ENCODE measurements around the gene TNPO2. TPM values are rescaled to one million over a fixed set of nuclear protein-coding genes. Genes with fewer than 3 reads are reported as not detected.
A peak's percentile ranks its signal among the peaks of the same experiment; 100 is the strongest.
"Not testable (repeated sequence)": the region's sequence is repeated elsewhere in the genome, so short reads cannot be mapped to it uniquely, and the experiment has no call there.

TNPO2 gene
- total and polyA plus RNA-seq, 9 donors, result 19.6 to 68.6 (median 55.8) TPM

DNA sequence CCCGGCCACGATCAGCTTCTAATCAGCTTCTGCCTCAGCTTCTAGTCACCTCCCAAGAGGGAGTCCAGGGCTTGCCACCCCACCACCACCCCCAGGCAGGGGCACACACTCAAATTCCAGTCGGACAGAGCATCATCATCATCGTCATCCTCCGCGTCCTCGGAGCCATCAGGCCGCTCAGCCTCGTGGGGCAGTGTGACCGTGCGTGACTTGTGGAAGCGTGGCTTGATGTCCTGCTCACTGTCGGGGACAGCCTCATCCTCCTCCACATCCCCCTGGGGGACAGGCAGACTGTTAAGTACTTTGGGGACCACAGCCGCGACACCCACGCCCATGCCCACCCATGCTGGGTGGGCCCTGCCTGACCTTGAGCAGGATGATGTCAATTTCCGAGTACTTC lies 12.5 kb downstream of the TNPO2 start:
- 89% methylated on average over 9 of the region's 17 CpGs for WGBS (ENCODE audit: insufficient coverage)
- peaks cover 86% of the 10 kb centered on the region for H3K36me3 ChIP-seq (ENCODE audit: control insufficient read depth, insufficient read depth, low read length)
- no peak overlapping the region for H3K27ac ChIP-seq (ENCODE audit: low read length)
- no peak overlapping the region for H3K4me3 ChIP-seq (ENCODE audit: low read length)
- no peaks in the 10 kb centered on the region for H3K27me3 ChIP-seq (ENCODE audit: control insufficient read depth, insufficient read depth, low read length)
- no peaks in the 10 kb centered on the region for H3K9me3 ChIP-seq (replicated peaks; ENCODE audit: control insufficient read depth, low read depth, low read length)
- no peaks in the 10 kb centered on the region for H3K4me1 ChIP-seq (ENCODE audit: control insufficient read depth, insufficient read depth, low read length)
- no peak for DNase-seq

DNA sequence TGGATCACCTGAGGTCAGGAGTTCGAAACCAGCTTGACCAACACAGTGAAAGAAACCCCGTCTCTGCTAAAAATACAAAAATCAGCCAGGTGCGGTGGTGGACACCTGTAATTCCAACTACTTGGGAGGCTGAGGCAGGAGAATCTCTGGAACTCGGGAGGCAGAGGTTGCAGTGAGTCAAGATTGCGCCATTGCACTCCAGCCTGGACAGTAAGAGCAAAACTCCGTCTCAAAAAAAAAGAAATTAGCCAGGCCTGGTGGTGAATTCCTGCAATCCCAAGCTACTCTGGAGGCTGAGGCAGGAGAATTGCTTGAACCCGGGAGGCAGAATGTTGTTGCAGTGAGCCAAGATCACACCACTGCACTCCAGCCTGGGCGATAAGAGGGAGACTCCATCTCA lies 15.1 kb downstream of the TNPO2 start:
- DNase-seq, result no peak
- H3K4me3 ChIP-seq (ENCODE audit: low read length), result no peak overlapping the region
- no peaks in the 10 kb centered on the region for H3K27me3 ChIP-seq (ENCODE audit: control insufficient read depth, insufficient read depth, low read length)
- no peak overlapping the region for H3K27ac ChIP-seq (ENCODE audit: low read length)
- peaks cover 83% of the 10 kb centered on the region for H3K36me3 ChIP-seq (ENCODE audit: control insufficient read depth, insufficient read depth, low read length)
- 93% methylated on average over 5 of the region's 8 CpGs for WGBS (ENCODE audit: insufficient coverage)
- H3K4me1 ChIP-seq (ENCODE audit: control insufficient read depth, insufficient read depth, low read length), result no peaks in the 10 kb centered on the region
- H3K9me3 ChIP-seq (replicated peaks; ENCODE audit: control insufficient read depth, low read depth, low read length), result no peaks in the 10 kb centered on the region

DNA sequence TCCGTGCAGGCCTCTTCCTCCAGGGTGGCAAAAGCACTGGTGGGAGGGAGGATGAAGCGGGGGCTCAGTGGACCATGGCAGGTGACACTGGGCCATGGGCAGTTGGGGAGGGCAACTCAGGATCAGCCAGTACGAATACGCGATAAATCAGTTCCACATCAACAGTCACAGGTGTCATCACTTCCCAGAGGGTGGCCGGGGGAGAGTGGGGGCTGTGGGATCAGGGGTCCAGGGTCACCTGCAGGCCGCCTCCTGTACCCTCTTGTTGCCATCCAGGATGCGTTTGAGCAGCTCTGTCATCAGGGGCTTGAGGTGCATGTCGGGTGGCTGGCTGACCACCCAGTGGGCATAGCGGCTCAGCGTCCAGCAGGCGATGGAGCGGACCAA lies 17.4 kb downstream of the TNPO2 start:
- H3K36me3 ChIP-seq (ENCODE audit: control insufficient read depth, insufficient read depth, low read length), result peaks cover 88% of the 10 kb centered on the region
- no peak for DNase-seq
- 90% methylated on average over 10 of the region's 13 CpGs for WGBS (ENCODE audit: insufficient coverage)
- H3K9me3 ChIP-seq (replicated peaks; ENCODE audit: control insufficient read depth, low read depth, low read length), result no peaks in the 10 kb centered on the region
- H3K27me3 ChIP-seq (ENCODE audit: control insufficient read depth, insufficient read depth, low read length), result no peaks in the 10 kb centered on the region
- H3K4me3 ChIP-seq (ENCODE audit: low read length), result no peak overlapping the region
- H3K4me1 ChIP-seq (ENCODE audit: control insufficient read depth, insufficient read depth, low read length), result no peaks in the 10 kb centered on the region
- H3K27ac ChIP-seq (ENCODE audit: low read length), result no peak overlapping the region

DNA sequence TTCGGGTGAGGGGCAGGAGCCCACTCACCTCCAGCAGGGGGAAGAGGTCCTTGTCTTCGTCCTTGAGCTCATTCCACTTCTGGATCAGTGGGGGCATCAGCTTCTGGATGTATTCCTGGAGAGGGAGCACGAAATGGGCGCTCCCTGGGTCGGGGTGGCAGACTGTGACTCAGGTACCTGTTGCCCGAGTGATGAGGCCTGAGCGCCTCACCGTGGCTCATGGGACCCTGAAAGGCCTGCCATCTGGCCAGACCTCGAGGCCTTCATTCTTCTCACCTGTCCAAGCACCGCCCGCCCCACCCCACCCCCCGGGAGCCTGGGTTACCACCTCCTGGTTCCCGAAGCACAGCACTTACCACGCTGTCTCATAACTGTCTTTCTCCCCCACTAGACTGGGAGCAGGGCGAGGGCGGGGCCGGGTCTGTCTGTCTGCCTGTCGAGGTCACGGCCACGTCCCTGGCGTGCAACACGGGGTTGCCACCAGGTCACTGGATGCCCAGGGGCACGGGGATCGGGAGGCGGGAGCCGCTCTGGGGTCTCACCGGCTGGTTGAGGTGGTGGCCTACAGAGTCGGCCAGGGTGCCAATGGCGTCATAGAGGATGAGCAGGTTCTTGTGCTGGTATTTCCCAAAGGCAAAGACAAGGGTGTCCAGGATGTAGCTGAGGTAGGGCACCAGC lies 17.9 kb downstream of the TNPO2 start:
- WGBS (ENCODE audit: insufficient coverage), result 94% methylated on average over 26 of the region's 29 CpGs
- no peaks in the 10 kb centered on the region for H3K27me3 ChIP-seq (ENCODE audit: control insufficient read depth, insufficient read depth, low read length)
- DNase-seq, result no peak
- H3K4me3 ChIP-seq (ENCODE audit: low read length), result no peak overlapping the region
- no peaks in the 10 kb centered on the region for H3K9me3 ChIP-seq (replicated peaks; ENCODE audit: control insufficient read depth, low read depth, low read length)
- H3K4me1 ChIP-seq (ENCODE audit: control insufficient read depth, insufficient read depth, low read length), result no peaks in the 10 kb centered on the region
- peaks cover 88% of the 10 kb centered on the region for H3K36me3 ChIP-seq (ENCODE audit: control insufficient read depth, insufficient read depth, low read length)
- H3K27ac ChIP-seq (ENCODE audit: low read length), result no peak overlapping the region

DNA sequence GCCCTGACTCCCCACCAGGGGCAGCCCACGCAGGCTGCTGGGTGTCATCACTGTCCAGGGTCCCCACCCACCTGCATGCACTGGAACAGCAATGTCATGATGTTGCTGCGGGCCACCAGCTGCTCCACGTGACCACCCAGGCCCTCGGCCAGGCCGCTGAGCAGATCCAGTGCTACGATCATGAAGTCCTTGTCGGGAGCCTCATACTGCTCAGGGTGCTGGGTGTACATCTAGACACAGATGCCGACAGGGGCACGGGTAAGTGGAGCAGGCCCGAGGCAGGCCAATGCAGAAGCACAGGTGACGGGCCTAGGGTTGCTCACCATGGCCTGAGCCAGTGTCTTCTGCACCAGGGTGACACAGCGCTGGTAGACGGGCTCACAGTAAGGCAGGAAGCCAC lies 18.6 kb downstream of the TNPO2 start:
- H3K36me3 ChIP-seq (ENCODE audit: control insufficient read depth, insufficient read depth, low read length), result peaks cover 86% of the 10 kb centered on the region

DNA sequence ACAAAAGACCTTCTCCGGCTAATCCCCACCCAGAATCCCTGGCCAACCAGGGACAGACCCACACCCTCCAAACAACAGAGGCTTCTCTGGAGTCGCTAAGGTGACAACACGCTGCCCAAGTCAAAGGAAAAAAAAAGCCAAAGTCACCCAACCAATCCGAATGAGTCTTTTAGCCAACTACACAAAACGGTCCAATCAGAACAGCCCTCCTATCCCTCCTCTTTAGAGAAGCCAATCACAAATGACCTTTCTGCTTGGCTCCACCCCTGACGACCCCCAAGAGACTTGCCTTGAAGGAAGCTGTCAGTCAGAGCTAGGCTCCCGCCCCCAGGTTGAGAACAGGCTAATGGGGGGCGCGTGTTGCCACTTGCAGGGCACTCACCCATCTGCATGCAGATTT lies 20.7 kb downstream of the TNPO2 start:
- peak; percentile 58 for DNase-seq
- peaks cover 87% of the 10 kb centered on the region for H3K36me3 ChIP-seq (ENCODE audit: control insufficient read depth, insufficient read depth, low read length)

More for the DNA sequence above, 18.6 kb downstream of the TNPO2 start:
- no peaks in the 10 kb centered on the region for H3K9me3 ChIP-seq (replicated peaks; ENCODE audit: control insufficient read depth, low read depth, low read length)
- no peaks in the 10 kb centered on the region for H3K27me3 ChIP-seq (ENCODE audit: control insufficient read depth, insufficient read depth, low read length)
- no peak overlapping the region for H3K27ac ChIP-seq (ENCODE audit: low read length)
- H3K4me1 ChIP-seq (ENCODE audit: control insufficient read depth, insufficient read depth, low read length), result no peaks in the 10 kb centered on the region
- 93% methylated on average over 11 of the region's 13 CpGs for WGBS (ENCODE audit: insufficient coverage)
- H3K4me3 ChIP-seq (ENCODE audit: low read length), result no peak overlapping the region
- no peak for DNase-seq

DNA sequence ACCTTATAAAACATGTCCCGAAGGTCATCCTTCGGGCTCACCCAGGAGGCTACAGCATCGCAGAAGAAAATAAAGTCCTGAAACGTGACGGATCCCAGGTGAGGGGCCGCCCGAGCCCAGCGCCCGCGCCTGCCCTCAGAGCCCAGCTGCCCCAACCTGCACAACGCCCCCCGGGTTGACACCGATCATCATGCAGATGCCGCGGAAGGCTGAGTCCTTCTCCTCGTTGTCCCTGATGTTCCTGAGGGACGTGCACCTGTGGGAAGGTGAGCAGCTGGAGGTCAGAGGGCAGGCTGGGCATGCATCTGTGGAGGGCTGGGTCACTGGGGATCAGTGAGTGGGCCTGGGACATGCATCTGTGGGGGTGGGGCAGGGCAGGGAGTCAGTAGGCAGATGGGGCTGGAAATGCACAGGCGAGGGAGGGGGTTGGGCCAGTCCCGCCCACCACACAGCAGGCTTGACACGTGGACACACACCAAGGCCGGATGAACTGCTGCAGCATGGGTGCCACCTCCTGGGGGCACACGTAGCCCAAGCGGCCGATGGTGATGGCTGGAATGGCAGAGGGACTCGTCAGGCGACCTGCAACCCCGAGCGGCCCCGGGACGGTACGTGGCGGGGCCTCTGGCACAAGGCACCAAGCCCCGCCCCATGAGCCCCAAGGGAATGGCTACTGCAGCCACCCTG lies 22.0 kb downstream of the TNPO2 start:
- peaks cover 76% of the 10 kb centered on the region for H3K36me3 ChIP-seq (ENCODE audit: control insufficient read depth, insufficient read depth, low read length)
- no peaks in the 10 kb centered on the region for H3K9me3 ChIP-seq (replicated peaks; ENCODE audit: control insufficient read depth, low read depth, low read length)
- WGBS (ENCODE audit: insufficient coverage), result 89% methylated on average over 33 of the region's 33 CpGs
- no peak overlapping the region for H3K27ac ChIP-seq (ENCODE audit: low read length)
- H3K27me3 ChIP-seq (ENCODE audit: control insufficient read depth, insufficient read depth, low read length), result no peaks in the 10 kb centered on the region
- H3K4me3 ChIP-seq (ENCODE audit: low read length), result no peak overlapping the region
- H3K4me1 ChIP-seq (ENCODE audit: control insufficient read depth, insufficient read depth, low read length), result peaks cover 5% of the 10 kb centered on the region
- no peak for DNase-seq

More for the DNA sequence above, 20.7 kb downstream of the TNPO2 start:
- H3K4me3 ChIP-seq (ENCODE audit: low read length), result no peak overlapping the region
- H3K9me3 ChIP-seq (replicated peaks; ENCODE audit: control insufficient read depth, low read depth, low read length), result no peaks in the 10 kb centered on the region
- WGBS (ENCODE audit: insufficient coverage), result 48% methylated on average over 8 of the region's 9 CpGs
- no peaks in the 10 kb centered on the region for H3K4me1 ChIP-seq (ENCODE audit: control insufficient read depth, insufficient read depth, low read length)
- H3K27ac ChIP-seq (ENCODE audit: low read length), result no peak overlapping the region
- H3K27me3 ChIP-seq (ENCODE audit: control insufficient read depth, insufficient read depth, low read length), result no peaks in the 10 kb centered on the region

DNA sequence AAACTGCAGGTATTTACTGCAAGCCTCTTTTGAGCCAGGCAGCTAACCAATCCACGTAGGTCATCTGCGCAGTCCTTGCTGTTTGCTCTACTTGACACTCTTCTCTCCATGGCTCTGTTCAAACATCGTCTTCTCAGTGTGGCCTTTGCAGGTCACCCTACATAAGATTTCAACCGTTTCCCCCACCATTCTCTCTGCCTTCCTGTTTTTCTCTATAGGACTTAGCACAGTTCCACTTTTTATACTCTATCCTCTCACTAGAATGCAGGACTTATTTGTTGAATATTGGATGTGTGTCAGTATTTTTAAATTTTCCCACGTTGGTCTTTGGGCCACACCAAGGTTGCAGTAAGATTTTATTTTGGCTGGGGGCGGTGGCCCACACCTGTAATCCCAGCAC lies 25.6 kb downstream of the TNPO2 start:
- 93% methylated on average over 3 of the region's 6 CpGs for WGBS (ENCODE audit: insufficient coverage)
- Histone ChIP-seq H3K4me3 (ENCODE audit: low read length) (no peak overlapping the region), H3K27me3 (ENCODE audit: control insufficient read depth, insufficient read depth, low read length) (no peaks in the 10 kb centered on the region), H3K27ac (ENCODE audit: low read length) (no peak overlapping the region), H3K9me3 (replicated peaks; ENCODE audit: control insufficient read depth, low read depth, low read length) (no peaks in the 10 kb centered on the region), H3K4me1 (ENCODE audit: control insufficient read depth, insufficient read depth, low read length) (peaks cover 14% of the 10 kb centered on the region), H3K36me3 (ENCODE audit: control insufficient read depth, insufficient read depth, low read length) (peaks cover 45% of the 10 kb centered on the region)
- no peak for DNase-seq

DNA sequence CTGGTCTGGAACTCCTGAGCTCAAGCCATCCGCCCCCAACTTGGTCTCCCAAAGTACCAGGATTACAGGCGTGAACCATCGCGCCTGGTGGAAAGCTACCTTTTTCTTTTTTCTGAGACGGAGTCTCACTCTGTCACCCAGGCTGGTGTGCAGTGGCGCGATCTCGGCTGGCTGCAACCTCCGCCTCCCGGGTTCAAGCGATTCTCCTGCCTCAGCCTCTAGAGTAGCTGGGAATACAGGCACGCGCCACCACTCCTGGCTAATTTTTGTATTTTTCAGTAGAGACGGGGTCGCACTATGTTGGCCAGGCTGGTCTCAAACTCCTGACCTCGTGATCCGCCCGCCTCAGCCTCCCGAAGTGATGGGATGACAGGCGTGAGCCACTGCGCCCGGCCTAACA lies 26.3 kb downstream of the TNPO2 start:
- Histone ChIP-seq H3K4me1 (ENCODE audit: control insufficient read depth, insufficient read depth, low read length) (peaks cover 14% of the 10 kb centered on the region), H3K36me3 (ENCODE audit: control insufficient read depth, insufficient read depth, low read length) (peaks cover 38% of the 10 kb centered on the region)
- H3K27me3 ChIP-seq (ENCODE audit: control insufficient read depth, insufficient read depth, low read length); H3K27ac ChIP-seq (ENCODE audit: low read length); DNase-seq; H3K9me3 ChIP-seq (replicated peaks; ENCODE audit: control insufficient read depth, low read depth, low read length); H3K4me3 ChIP-seq (ENCODE audit: low read length): not testable (repeated sequence)
- WGBS (ENCODE audit: insufficient coverage), result 94% methylated on average over 20 of the region's 22 CpGs

DNA sequence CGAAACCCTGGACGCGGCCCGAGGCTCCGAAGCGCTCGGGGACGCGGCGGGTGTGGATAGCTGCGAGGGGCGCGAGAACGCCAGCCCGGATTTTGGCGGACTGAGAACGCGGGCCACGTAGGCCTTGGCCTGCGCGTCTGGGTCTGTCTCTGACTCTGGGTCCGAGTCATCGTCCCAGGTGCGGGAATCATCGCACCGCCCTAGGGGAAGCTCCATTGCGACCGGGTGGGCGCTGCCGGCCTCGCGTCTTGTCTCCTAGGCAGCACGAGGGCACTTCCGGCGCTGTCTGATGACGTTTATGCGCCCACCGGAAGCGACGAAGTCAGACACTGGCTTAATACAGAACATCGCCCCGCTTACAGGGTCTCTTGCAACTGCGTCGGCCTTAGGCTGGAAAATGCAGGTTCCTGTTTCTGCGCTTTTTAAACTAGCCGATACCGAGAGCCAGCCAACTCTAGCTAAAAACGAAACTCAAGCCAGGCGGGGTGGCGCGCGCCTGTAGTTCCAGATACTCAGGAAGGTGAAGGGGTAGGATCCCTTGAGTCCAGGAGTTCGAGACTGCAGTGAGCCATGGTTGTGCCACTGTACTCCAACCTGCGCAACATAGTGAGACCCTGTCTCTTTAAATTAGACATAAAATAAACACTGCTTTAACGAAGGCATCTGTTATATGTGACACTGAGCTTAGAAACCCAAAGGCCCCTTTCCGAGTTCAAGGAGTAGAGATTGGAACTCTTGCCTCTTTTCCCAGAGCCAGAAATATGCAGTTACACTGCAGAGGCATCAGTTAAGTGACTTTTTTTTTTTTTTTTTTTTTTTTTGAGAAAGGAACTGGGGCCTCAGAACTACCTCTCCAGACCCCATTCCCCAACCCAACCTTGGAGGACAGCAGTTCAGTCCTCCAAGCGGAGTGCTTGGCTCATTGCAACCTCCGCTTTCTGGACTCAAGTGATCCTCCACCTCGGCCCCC lies 27.1 kb downstream of the TNPO2 start, which contains the start of gene FBXW9:
TSS of gene FBXW9 (minus strand) at position 266 of the 970 bp plus-strand sequence. CDS start at position 216, 50 bp downstream.
- DNase-seq, result peak; percentile 98
- WGBS (ENCODE audit: insufficient coverage), result under 1% methylated on average over 51 of the region's 59 CpGs
- peaks cover 30% of the 10 kb centered on the region for H3K36me3 ChIP-seq (ENCODE audit: control insufficient read depth, insufficient read depth, low read length)
- peaks cover 14% of the 10 kb centered on the region for H3K4me1 ChIP-seq (ENCODE audit: control insufficient read depth, insufficient read depth, low read length)
- H3K9me3 ChIP-seq (replicated peaks; ENCODE audit: control insufficient read depth, low read depth, low read length), result no peaks in the 10 kb centered on the region
- H3K27ac ChIP-seq (ENCODE audit: low read length), result peak within 1 kb of the TSS; percentile 95
- no peaks in the 10 kb centered on the region for H3K27me3 ChIP-seq (ENCODE audit: control insufficient read depth, insufficient read depth, low read length)
- H3K4me3 ChIP-seq (ENCODE audit: low read length), result peak within 1 kb of the TSS; percentile 96
